B cell (primary cell): Measurements from ENCODE around the gene HS1BP3. TPM values are rescaled to one million over a fixed set of nuclear protein-coding genes. Genes with fewer than 3 reads are reported as not detected.

Source experiments
- ATAC-seq: fragments of 200-7000 bp; cut with Tn5 transposase; one replicate; pipeline ENCODE4 v1.10.0; 2021; ENCODE audit warnings: low read depth, mild to moderate bottlenecking, moderate number of reproducible peaks, moderate library complexity
- CTCF ChIA-PET: fragments of 350-600 bp; sonication (Branson Sonifier 250); formaldehyde crosslinking; loops from one replicate; lab custom pipeline; 2021; ENCODE audit warnings: antibody characterized with exemption, inconsistent platforms; lab: Charles Lee
- POLR2A ChIA-PET: fragments of 350-600 bp; sonication (Branson Sonifier 250); formaldehyde crosslinking; loops from one replicate; lab custom pipeline; 2021; ENCODE audit warnings: antibody characterized with exemption; lab: Charles Lee
- DNase-seq: peaks from one replicate; pipeline ENCODE4 v3.0.0; 2013
- H2AFZ ChIP-seq: 2 replicates; pipeline ENCODE4 v1.6.1; 2012; ENCODE audit warnings: mild to moderate bottlenecking, low read depth, low read length; ENCODE audit not compliant: insufficient read depth, poor library complexity, severe bottlenecking
- H3K27ac ChIP-seq, 2 donors: 1 replicate in 1 of 2; 2 replicates in 1 of 2; pipeline ENCODE4 v1.5.1; 2012 to 2013; ENCODE audit warnings: low read length in 2 of 2, mild to moderate bottlenecking in 2 of 2, moderate library complexity in 1 of 2
- H3K27me3 ChIP-seq, 4 experiments: fragments of 200-600 bp in 1 of 4; sonication (generic) in 1 of 4; replicated peaks in 1 of 4; 1 replicate in 2 of 4; 2 replicates in 2 of 4; pipeline versions ENCODE4 v1.6.1 to v1.7.0; 2013 to 2016; ENCODE audit warnings: low read length in 3 of 4, mild to moderate bottlenecking in 2 of 4, mixed read lengths in 1 of 4, moderate library complexity in 1 of 4; ENCODE audit not compliant: insufficient read depth in 4 of 4, control insufficient read depth in 3 of 4; ENCODE audit errors: control extremely low read depth in 1 of 4
- H3K36me3 ChIP-seq, 2 experiments: replicated peaks in 1 of 2; 1 replicate in 1 of 2; 2 replicates in 1 of 2; pipeline versions ENCODE4 v1.6.1 to v1.7.1; 2013; ENCODE audit warnings: low read length in 1 of 2; ENCODE audit not compliant: insufficient read depth in 2 of 2, control insufficient read depth in 1 of 2; ENCODE audit errors: control extremely low read depth in 1 of 2, extremely low read depth in 1 of 2
- H3K4me1 ChIP-seq, 2 donors: fragments of 200-600 bp in 1 of 2; sonication (generic) in 1 of 2; 1 replicate in 1 of 2; 2 replicates in 1 of 2; pipeline versions ENCODE4 v1.5.1 to v1.6.1; 2013 to 2017; ENCODE audit warnings: low read length in 2 of 2; ENCODE audit not compliant: control insufficient read depth in 2 of 2, insufficient read depth in 2 of 2
- H3K4me2 ChIP-seq: replicated peaks from 2 replicates; pipeline ENCODE3; 2012; ENCODE audit warnings: mild to moderate bottlenecking, low read depth, low read length; ENCODE audit not compliant: poor library complexity, severe bottlenecking
- H3K4me3 ChIP-seq, 5 experiments: fragments of 200-600 bp in 1 of 5; sonication (generic) in 1 of 5; 1 replicate in 3 of 5; 2 replicates in 2 of 5; pipeline versions ENCODE4 v1.5.1 to v1.7.0; 2011 to 2016; ENCODE audit warnings: low read length in 4 of 5, mild to moderate bottlenecking in 4 of 5, low read depth in 2 of 5, control low read depth in 1 of 5, moderate library complexity in 1 of 5; ENCODE audit not compliant: insufficient read depth in 1 of 5; ENCODE audit errors: control extremely low read depth in 1 of 5, extremely low read depth in 1 of 5
- H3K79me2 ChIP-seq: fragments of 200-600 bp; sonication (generic); one replicate; pipeline ENCODE4 v1.6.0; 2016; ENCODE audit warnings: low read length; ENCODE audit not compliant: control insufficient read depth, insufficient read depth
- H3K9ac ChIP-seq: fragments of 200-600 bp; sonication (generic); 2 replicates; pipeline ENCODE4 v1.6.1; 2017; ENCODE audit warnings: mild to moderate bottlenecking, low read length, moderate library complexity
- H3K9me3 ChIP-seq, 3 donors: one replicate each; pipeline versions ENCODE4 v1.6.1 to v1.7.1; 2013; ENCODE audit warnings: low read length in 2 of 3; ENCODE audit not compliant: control insufficient read depth in 2 of 3, insufficient read depth in 1 of 3; ENCODE audit errors: control extremely low read depth in 1 of 3
- H4K20me1 ChIP-seq: 2 replicates; pipeline ENCODE4 v1.6.0; 2012; ENCODE audit warnings: mild to moderate bottlenecking, low read length; ENCODE audit not compliant: insufficient read depth, control insufficient read depth, poor library complexity, severe bottlenecking
- H3K27ac Mint-ChIP-seq: one replicate; pipeline ENCODE4 v1.8.0; 2021; ENCODE audit warnings: mixed read lengths
- H3K27me3 Mint-ChIP-seq: one replicate; pipeline ENCODE4 v1.8.0; 2021; ENCODE audit warnings: mixed read lengths
- H3K4me1 Mint-ChIP-seq: one replicate; pipeline ENCODE4 v1.8.0; 2021; ENCODE audit warnings: mixed read lengths
- H3K4me3 Mint-ChIP-seq: one replicate; pipeline ENCODE4 v1.8.0; 2021; ENCODE audit warnings: mixed read lengths
- H3K9me3 Mint-ChIP-seq: one replicate; pipeline ENCODE4 v1.8.0; 2022; ENCODE audit warnings: mixed read lengths; ENCODE audit not compliant: insufficient read depth
- EZH2 ChIP-seq: IDR thresholded peaks from 2 replicates; pipeline ENCODE4 v1.6.1; 2012; ENCODE audit warnings: borderline replicate concordance, low read depth, mild to moderate bottlenecking, moderate library complexity, low read length; ENCODE audit not compliant: insufficient read depth, poor library complexity, severe bottlenecking
- whole genome bisulfite sequencing: methylation state at CpG from one replicate; pipeline ENCODE4 v1.1.5; 2013; ENCODE audit warnings: missing lambda C conversion rate; ENCODE audit not compliant: insufficient coverage; 5-methylcytosine and 5-hydroxymethylcytosine counted together
- intact Hi-C: fragments of 100-400 bp; cut with micrococcal nuclease; formaldehyde crosslinking; loops from one replicate; pipeline ENCODE4 v1.10.0; 2022
- polyA plus RNA-seq: library from polyadenylated mRNA; depleted of rRNA; stranded (reverse); fragments of >200 nt; gene quantifications from 2 replicates; pipeline ENCODE4 v1.2.3, GENCODE V29; 2012
- total RNA-seq, 2 donors: library from RNA; stranded (reverse); fragments of 120-200 nt in 1 of 2; gene quantifications; 1 replicate in 1 of 2; 2 replicates in 1 of 2; pipeline versions ENCODE4 v1.2.3 to v1.2.4, GENCODE V29; 2013 to 2022
- TF ChIP-seq, protein P1 (sequence below): fragments of 200-600 bp; IDR thresholded peaks from one replicate; pipeline ENCODE4 v1.8.0; 2022; ENCODE audit warnings: antibody characterized with exemption, mild to moderate bottlenecking

The HS1BP3 gene
- total and polyA plus RNA-seq, 2 donors (not counting 1 experiment from before 2014, with no cell fraction given) = 27.8 to 28.7 TPM

DNA sequence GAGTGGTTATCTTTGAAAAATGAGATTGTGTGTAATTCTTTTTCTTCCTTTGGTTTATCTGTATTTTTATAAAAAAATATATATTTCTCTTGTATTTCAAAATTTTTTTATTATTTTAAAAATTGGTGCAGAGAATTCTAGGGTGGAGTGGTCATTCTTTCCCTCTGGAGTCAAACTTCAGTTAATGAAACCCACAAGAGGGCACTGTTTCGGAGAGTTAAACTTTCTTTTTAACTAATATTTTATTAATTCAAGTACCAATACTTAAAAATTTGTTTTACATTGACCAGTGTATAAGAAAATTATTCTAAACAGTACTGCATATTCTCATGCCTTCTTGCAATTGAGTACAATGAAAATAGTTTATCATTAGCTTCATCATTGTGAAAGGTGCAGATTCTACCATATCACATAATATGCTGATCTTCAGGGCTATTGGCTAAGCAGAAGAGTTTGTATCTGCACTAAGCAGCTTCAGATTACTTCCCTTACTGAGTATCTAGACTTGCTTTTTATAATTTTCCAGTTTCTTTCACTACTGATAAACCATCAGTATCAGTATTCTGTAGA lies 50.1 kb downstream of the HS1BP3 start:
- Mint-ChIP-seq H3K4me1 (peaks cover 20% of the 10 kb centered on the region), H3K27me3 (no peaks in the 10 kb centered on the region), H3K27ac (no peak overlapping the region), H3K4me3 (no peak overlapping the region), H3K9me3 (no peaks in the 10 kb centered on the region)
- peaks cover 11 to 15% of the 10 kb centered on the region in 2 donors for H3K4me1 ChIP-seq
- no CpG with 5 or more reads among the region's 1 CpG for WGBS
- ChIA-PET CTCF (interaction anchor here (1.0 to 1.9 kb wide), 4 partner anchors 35 to 156 kb away, joined by 3 to 4 read pairs (median 4); partner anchors contain the start of gene RHOB), POLR2A (no interaction called here)
- H3K36me3 ChIP-seq = no peaks in the 10 kb centered on the region
- intact Hi-C loops = no loop called here
- H4K20me1 ChIP-seq = no peaks in the 10 kb centered on the region
- DNase-seq (no peak), ATAC-seq (no peak)
- H3K4me3 ChIP-seq = no peak overlapping the region
- H2AFZ ChIP-seq = no peak overlapping the region
- H3K4me2 ChIP-seq = no peak overlapping the region
- H3K9me3 ChIP-seq = no peaks in the 10 kb centered on the region
- no peak for TF ChIP-seq EZH2
- TF ChIP-seq, protein P1, sequence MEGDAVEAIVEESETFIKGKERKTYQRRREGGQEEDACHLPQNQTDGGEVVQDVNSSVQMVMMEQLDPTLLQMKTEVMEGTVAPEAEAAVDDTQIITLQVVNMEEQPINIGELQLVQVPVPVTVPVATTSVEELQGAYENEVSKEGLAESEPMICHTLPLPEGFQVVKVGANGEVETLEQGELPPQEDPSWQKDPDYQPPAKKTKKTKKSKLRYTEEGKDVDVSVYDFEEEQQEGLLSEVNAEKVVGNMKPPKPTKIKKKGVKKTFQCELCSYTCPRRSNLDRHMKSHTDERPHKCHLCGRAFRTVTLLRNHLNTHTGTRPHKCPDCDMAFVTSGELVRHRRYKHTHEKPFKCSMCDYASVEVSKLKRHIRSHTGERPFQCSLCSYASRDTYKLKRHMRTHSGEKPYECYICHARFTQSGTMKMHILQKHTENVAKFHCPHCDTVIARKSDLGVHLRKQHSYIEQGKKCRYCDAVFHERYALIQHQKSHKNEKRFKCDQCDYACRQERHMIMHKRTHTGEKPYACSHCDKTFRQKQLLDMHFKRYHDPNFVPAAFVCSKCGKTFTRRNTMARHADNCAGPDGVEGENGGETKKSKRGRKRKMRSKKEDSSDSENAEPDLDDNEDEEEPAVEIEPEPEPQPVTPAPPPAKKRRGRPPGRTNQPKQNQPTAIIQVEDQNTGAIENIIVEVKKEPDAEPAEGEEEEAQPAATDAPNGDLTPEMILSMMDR = no peak
- no peak overlapping the region for H3K27ac ChIP-seq
- H3K9ac ChIP-seq = no peak overlapping the region
- no peaks in the 10 kb centered on the region for H3K79me2 ChIP-seq
- H3K27me3 ChIP-seq = no peaks in the 10 kb centered on the region

DNA sequence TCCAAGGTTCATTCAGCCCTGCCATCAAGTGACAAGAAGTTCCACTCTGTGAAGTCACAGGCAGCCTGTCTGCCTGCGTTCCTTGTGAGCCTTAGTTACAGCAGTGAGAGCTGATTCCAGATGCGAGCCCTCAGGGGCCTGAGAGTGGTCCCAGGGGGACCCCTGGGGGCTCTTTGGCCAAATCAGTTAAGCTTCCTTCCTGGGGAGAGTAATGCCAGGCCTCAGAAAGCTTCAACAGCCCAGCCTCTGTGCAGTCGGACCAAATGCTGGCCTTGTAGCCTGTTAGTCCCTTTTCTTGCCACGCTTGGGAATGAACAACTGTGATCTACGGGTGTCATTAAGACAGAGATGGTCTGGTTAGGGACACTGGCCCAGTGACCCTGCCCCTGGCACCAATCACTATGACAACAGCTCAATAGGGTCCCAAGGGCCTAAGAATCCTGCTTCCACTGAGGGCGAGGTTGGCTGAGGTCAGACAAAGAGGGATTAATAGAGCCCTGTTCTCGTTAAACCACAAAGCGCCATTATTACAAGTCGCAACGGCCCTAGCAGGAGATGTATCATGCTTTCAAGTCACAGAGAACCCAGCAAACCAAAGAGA lies 50.9 kb downstream of the HS1BP3 start:
- no peak for ATAC-seq
- Mint-ChIP-seq H3K9me3 (no peaks in the 10 kb centered on the region), H3K4me3 (no peak overlapping the region), H3K27me3 (no peaks in the 10 kb centered on the region), H3K4me1 (peaks cover 29% of the 10 kb centered on the region), H3K27ac (no peak overlapping the region)
- Histone ChIP-seq H3K9me3 (no peaks in the 10 kb centered on the region), H3K27ac (no peak overlapping the region), H4K20me1 (no peaks in the 10 kb centered on the region), H3K9ac (no peak overlapping the region), H3K36me3 (no peaks in the 10 kb centered on the region), H3K79me2 (no peaks in the 10 kb centered on the region), H3K27me3 (no peaks in the 10 kb centered on the region), H3K4me1 (peaks cover 20 to 24% of the 10 kb centered on the region in 2 donors), H3K4me3 (no peak overlapping the region), H2AFZ (no peak overlapping the region), H3K4me2 (no peak overlapping the region)
- 94% methylated on average over 8 of the region's 10 CpGs for WGBS
- no peak for DNase-seq
- CTCF ChIA-PET = interaction anchor here (0.6 to 2.1 kb wide), 5 partner anchors 13 to 363 kb away, joined by 3 to 4 read pairs (median 3); no protein-coding TSS in a partner anchor
- intact Hi-C loops = loop anchor here (5.0 kb wide), 1 partner anchor 52 kb away; the partner anchor contains the start of gene HS1BP3
- no peak for TF ChIP-seq EZH2
- TF ChIP-seq, protein P1 = no peak
- POLR2A ChIA-PET = no interaction called here
